A549 (cell line): Measurements from ENCODE around the gene CCL4.

Source experiments
- BHLHE40 ChIP-seq: IDR thresholded peaks from 2 replicates; pipeline ENCODE4 v1.6.1; 2012; ENCODE audit warnings: low read depth, low read length, inconsistent platforms
- CTCF ChIP-seq: fragments of >200 bp; sonication (Bioruptor Twin); formaldehyde crosslinking; IDR thresholded peaks from 3 replicates; pipeline ENCODE4 v1.5.1; 2016
- E2F6 ChIP-seq: IDR thresholded peaks from 2 replicates; pipeline ENCODE4 v1.6.1; 2012; ENCODE audit warnings: low read depth, borderline replicate concordance
- ELK1 ChIP-seq: fragments of 150-350 bp; IDR thresholded peaks from 2 replicates; pipeline ENCODE4 v1.6.1; 2014; ENCODE audit warnings: low read depth, mild to moderate bottlenecking, low read length
- EP300 ChIP-seq, 2 experiments: fragments of >200 bp; sonication (Bioruptor Twin); formaldehyde crosslinking; IDR thresholded peaks; 2 replicates in 1 of 2; 3 replicates in 1 of 2; pipeline ENCODE4 v1.6.1; 2016 to 2017
- HDAC2 ChIP-seq: fragments of 200-600 bp; sonication (generic); IDR thresholded peaks from 2 replicates; pipeline ENCODE4 v1.6.1; 2016
- HMGXB4 ChIP-seq: fragments of 250-450 bp; sonication (Bioruptor Pico); IDR thresholded peaks from 2 replicates; pipeline ENCODE4 v1.5.0; 2021; ENCODE audit warnings: mild to moderate bottlenecking, moderate library complexity, borderline replicate concordance
- JUN ChIP-seq, 2 experiments: fragments of >200 bp; sonication (Bioruptor Twin); formaldehyde crosslinking; IDR thresholded peaks; 2 replicates in 1 of 2; 3 replicates in 1 of 2; pipeline ENCODE4 v1.6.1; 2016 to 2017
- POLR2A ChIP-seq: IDR thresholded peaks from 2 replicates; pipeline ENCODE4 v1.6.1; 2012; ENCODE audit warnings: mild to moderate bottlenecking, low read length
- TFCP2L1 ChIP-seq: fragments of 250-450 bp; sonication (Bioruptor Pico); IDR thresholded peaks from 2 replicates; pipeline ENCODE4 v1.5.0; 2021; ENCODE audit warnings: mild to moderate bottlenecking
- ZNF302 ChIP-seq: fragments of 250-450 bp; sonication (Bioruptor Pico); IDR thresholded peaks from 2 replicates; pipeline ENCODE4 v1.9.0; 2021; ENCODE audit warnings: inconsistent platforms, mild to moderate bottlenecking, moderate library complexity

GRCh38 chr17:36136036-36136435, 32.4 kb downstream of the CCL4 start:
- TF ChIP-seq CTCF (no peak), ELK1 (no peak), BHLHE40 (no peak), HDAC2 (no peak), TFCP2L1 (CRISPR knock-in tag) (no peak), EP300 (IDR thresholded peaks at IDR 0.05) (no peak), JUN (IDR thresholded peaks at IDR 0.05) (no peak), POLR2A (no peak), HMGXB4 (CRISPR knock-in tag) (no peak), ZNF302 (no peak), E2F6 (no peak)
